ENCODE results near the gene PTEN.

- no peak for TF ChIP-seq CTCF (IDR thresholded peaks at IDR 0.05)
- no peak for TF ChIP-seq POLR2A (IDR thresholded peaks at IDR 0.05)
- TF ChIP-seq POLR2AphosphoS5 (IDR thresholded peaks at IDR 0.05) = peak; percentile 67 to 95 (median 85)
Observed at GRCh38 chr10:87861953-87862678, 1.3 kb upstream of the PTEN start.

All from stomach (tissue), 4 donors.